Testis (tissue), 2 donors: ENCODE results near the gene KCNIP1.

Experiments
- CTCF ChIP-seq, 3 experiments: fragments of 450-650 bp in 2 of 3; fragments of 200-600 bp in 1 of 3; sonication (generic) in 1 of 3; IDR thresholded peaks; one replicate each; pipeline ENCODE4 v1.5.1; 2016 to 2019; ENCODE audit warnings: antibody characterized with exemption in 3 of 3, mild to moderate bottlenecking in 2 of 3, moderate library complexity in 1 of 3
- POLR2A ChIP-seq: fragments of 450-650 bp; IDR thresholded peaks from one replicate; pipeline ENCODE4 v1.6.1; 2017; ENCODE audit warnings: antibody characterized with exemption, mild to moderate bottlenecking, moderate library complexity

GRCh38 chr5:170741801-170742200, 238.0 kb downstream of the KCNIP1 start:
- TF ChIP-seq CTCF (IDR thresholded peaks at IDR 0.05), result no peak
- no peak for TF ChIP-seq POLR2A
